ENCODE measurements around the gene KCNQ2.

DNA sequence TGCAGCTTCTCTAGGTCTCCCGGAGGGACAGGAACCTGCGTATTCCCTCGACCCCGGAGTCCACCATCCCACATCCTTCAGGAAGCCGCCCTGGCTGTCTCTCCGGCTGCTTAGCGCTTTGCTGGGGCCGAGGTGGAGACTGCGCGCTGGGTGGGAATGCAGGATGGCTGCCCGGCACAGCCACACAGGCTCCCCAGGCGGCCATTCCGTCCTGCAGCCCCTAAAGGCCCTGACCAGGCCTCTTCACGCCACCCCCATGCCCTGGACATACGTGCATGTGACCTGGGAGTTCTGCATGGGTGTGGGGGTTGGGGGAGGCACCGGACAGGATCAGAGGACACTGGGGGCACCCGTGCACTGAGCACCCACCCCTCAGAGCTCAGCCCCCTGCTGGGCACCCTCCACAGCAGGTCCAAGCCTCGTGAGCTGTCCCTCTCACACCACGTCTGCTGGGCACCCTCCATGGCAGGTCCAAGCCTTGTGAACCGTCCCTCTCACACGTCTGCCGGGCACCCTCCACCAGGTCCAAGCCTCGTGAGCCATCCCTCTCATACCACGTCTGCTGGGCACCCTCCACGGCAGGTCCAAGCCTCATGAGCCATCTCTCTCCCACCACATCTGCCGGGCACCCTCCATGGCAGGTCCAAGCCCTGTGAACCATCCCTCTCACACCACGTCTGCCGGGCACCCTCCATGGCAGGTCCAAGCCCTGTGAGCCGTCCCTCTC, 70.9 kb downstream of the KCNQ2 start:
- TF ChIP-seq, protein P1, sequence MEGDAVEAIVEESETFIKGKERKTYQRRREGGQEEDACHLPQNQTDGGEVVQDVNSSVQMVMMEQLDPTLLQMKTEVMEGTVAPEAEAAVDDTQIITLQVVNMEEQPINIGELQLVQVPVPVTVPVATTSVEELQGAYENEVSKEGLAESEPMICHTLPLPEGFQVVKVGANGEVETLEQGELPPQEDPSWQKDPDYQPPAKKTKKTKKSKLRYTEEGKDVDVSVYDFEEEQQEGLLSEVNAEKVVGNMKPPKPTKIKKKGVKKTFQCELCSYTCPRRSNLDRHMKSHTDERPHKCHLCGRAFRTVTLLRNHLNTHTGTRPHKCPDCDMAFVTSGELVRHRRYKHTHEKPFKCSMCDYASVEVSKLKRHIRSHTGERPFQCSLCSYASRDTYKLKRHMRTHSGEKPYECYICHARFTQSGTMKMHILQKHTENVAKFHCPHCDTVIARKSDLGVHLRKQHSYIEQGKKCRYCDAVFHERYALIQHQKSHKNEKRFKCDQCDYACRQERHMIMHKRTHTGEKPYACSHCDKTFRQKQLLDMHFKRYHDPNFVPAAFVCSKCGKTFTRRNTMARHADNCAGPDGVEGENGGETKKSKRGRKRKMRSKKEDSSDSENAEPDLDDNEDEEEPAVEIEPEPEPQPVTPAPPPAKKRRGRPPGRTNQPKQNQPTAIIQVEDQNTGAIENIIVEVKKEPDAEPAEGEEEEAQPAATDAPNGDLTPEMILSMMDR (IDR thresholded peaks at IDR 0.05): no peak
- no peak for TF ChIP-seq POLR2A (IDR thresholded peaks at IDR 0.05)
- TF ChIP-seq POLR2AphosphoS5 (IDR thresholded peaks at IDR 0.05): no peak
- TF ChIP-seq EP300 (IDR thresholded peaks at IDR 0.05): no peak

All from gastroesophageal sphincter (tissue), 3 donors.